ENCODE measurements around the gene SCYGR8. TPM values are rescaled to one million over a fixed set of nuclear protein-coding genes. Genes with fewer than 3 reads are reported as not detected.
"Not testable (repeated sequence)": the region's sequence is repeated elsewhere in the genome, so short reads cannot be mapped to it uniquely, and the experiment has no call there.

Gene SCYGR8, protein sequence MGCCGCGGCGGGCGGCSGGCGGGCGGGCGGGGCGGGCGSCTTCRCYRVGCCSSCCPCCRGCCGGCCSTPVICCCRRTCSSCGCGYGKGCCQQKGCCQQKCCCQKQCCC
- total RNA-seq = not detected in 2 replicates

DNA sequence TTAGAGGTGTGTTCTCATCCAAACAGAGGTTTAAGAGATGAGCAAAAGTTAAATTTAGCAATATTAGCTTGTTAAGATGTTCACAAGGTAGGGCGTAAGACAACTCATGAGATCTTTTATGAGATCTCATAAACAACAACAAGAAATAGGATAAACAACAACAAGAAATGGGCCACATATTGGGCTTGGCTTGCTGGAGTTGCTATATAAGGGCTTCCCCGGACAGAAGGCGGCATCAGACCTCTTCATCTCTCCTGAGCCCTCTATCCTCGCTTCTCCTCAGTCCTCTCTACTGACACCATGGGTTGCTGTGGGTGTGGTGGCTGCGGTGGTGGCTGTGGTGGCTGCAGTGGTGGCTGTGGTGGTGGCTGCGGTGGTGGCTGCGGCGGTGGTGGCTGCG lies at the start of gene SCYGR8:
Gene SCYGR8, plus strand, starts transcription at position 301 of the 400 bp plus-strand sequence. Its CDS starts 0 bp downstream, at position 301.
- no peak for DNase-seq (ENCODE audit: low read depth in 2 of 2)

DNA sequence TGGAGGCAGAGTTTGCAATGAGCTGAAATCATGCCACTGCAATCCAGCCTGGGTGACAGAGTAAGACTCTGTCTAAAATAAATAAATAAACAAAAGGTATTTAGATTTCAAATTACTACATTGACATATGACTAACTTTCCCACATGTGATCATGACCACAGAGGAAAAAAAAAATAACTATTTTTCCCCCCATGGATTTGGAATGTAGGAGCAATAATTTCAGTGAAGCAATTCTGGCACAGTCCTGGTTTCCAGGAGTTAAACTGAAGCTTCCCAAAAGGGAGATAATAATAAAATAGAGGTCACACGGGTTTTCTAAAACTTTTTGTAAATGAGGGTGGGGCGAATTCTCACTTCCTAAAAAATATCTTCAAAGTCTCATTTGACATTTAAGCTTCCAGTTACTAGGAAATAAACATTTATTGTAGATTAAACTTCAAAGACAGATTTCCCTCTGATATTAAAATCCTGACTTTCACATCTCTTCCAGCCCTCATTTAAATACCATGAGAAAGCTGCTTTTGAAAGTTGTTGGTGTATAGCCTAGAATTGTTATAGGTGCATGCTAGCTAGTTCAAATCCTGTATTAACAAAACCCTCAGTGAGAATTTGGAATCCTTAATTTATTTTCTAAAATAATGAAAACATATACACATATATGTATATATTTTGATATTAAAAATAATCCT lies 48.6 kb upstream of the SCYGR8 start:
- DNase-seq (ENCODE audit: low read depth in 2 of 2) = no peak

DNA sequence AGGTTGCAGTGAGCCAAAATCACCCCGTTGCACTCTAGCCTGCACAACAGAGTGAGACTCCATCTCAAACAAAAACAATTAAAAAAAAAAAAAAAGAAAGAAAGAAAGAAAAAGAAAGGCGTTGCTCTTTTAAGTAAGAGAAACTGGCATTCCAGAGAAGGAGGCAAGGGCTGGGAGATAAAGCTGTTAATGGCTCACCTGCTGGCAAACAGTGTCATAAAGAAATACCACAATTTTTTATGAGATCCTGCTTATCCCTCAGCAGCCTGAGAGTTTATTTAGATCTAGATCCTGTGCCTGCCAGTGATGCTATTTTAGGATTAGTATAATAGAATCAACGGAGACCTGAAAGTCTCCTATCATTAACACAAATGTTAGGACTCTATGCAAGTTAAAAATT lies 44.1 kb upstream of the SCYGR8 start:
- DNase-seq (ENCODE audit: low read depth in 2 of 2) = no peak

DNA sequence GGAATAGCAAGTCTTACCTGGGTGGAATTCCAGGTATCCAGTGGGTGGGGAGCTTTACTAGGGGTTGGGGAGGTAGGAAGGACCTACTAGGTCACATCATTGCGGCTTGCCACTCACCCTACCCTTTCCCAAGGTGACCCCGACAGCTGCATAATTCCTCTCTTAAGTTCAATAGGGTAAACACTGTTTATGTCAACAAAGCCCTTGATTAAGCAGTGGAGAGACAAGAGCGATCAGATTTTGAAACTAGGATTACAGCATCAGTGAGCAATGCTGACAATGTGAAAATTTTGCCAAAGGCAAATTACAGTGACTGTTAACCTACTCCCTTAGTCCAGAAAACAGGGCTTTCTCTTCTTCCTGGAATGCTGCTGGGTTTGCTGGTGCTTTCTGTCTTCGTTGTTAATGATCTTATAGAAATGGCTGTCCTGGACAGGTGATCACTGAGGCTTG lies 42.4 kb upstream of the SCYGR8 start:
- no peak for DNase-seq (ENCODE audit: low read depth in 2 of 2)

DNA sequence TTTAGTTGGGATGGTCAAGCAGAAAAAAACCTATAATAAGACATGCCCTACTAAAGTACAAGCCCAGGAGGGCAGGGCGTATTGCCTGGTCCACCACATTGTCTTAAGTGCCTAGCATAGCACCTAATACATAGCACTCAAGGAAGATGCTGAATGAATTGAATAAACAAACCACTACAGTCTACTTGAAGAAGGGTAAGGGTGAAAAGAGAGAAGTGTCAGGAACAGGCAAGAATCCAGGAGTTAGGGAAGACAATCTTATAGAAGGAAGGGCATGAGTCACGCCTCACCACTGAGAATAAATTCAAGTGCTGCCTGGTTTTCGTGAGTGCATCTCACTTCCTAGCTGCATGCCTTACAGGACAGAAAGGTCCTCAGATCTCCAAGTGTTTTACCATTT lies 41.7 kb upstream of the SCYGR8 start:
- DNase-seq (ENCODE audit: low read depth in 2 of 2) = no peak

DNA sequence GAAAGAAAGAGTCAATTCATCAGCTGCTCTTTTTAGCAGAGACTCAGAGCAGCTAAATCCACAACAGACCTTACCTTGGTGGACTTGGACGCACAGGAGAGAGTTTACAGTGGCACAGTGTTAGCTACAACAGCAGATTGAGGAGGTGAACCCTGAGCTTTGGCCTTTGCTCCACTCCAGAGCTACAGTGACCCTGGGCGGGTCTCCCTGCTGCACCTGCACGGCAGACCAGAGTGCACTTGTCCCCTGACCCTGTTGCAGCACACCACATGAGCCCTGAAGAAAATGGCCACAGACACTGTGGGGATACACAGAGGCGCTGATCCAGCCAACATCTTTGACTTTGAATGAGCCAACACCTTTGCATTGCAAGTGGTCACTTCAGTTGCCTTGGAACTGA lies 38.8 kb upstream of the SCYGR8 start:
- DNase-seq (ENCODE audit: low read depth in 2 of 2) = no peak

DNA sequence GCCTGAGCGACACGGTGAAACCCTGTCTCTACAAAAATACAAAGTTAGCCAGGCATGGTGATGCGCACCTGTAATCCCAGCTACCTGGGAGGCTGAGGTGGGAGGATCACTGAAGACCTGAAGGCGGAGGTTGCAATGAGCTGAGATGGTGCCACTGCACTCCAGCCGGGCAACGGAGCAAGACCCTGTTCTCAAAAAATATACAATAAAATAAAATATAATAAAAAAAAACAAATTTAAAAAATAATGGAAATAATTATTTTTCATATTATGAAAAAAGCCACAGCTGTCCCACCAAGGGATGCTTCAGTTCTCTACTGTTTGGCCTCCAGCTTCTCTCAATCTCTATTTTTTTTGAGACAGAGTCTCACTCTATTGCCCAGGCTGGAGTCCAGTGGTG lies 38.3 kb upstream of the SCYGR8 start:
- no peak for DNase-seq (ENCODE audit: low read depth in 2 of 2)

DNA sequence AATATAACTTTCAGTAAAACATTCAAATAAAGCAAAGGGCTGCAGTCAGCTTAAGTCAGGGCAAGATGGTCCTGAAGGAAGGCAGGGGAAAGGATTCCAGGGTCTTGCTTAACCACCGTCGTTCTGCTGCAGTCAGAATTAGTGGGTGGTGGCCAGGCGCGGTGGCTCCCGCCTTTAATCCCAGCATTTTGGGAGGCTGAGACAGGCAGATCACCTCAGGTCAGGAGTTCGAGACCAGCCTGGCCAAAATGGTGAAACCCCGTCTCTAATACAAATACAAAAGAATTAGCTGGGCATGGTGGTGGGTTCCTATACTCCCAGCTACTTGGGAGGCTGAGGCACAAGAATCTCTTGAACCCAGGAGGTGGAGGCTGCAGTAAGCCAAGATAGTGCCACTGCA lies 34.7 kb upstream of the SCYGR8 start:
- no peak for DNase-seq (ENCODE audit: low read depth in 2 of 2)

DNA sequence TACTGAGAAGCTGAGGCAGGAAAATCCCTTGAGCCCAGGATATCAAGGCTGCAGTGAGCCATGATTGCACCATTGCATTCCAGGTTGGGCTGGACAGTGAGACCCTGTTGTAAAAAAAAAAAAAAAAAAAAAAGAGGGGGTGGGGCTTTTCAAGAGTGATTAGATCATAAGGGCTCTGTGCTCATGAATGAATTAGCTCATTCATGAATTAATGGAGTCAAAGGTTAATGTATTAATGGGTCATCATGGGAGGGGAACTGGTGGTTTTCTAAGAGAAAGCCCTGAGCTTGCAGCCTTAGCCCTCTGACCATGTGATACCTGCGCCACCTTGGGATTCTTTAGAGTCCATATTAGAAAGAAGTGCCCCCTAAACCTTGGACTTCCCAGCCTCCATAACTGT lies 32.4 kb upstream of the SCYGR8 start:
- no peak for DNase-seq (ENCODE audit: low read depth in 2 of 2)

DNA sequence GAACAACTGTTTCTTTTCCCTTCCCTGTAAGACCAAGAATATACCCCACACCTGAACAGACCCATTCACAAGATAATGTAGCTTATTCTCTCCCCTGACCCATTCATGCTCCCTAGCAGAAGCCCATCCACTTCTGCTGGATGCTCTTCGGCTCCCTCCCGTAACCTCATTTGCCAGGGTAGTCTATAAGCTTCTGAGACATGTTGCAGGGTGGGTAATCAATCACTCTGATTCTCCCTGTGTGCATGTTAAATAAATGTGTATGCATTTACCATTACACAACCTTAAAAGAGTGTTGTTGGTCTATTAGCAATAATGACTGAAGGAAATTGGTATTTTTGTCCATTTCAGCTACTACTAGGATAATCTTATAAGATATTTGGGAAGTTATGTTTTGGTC lies 29.2 kb upstream of the SCYGR8 start:
- DNase-seq (ENCODE audit: low read depth in 2 of 2) = no peak

DNA sequence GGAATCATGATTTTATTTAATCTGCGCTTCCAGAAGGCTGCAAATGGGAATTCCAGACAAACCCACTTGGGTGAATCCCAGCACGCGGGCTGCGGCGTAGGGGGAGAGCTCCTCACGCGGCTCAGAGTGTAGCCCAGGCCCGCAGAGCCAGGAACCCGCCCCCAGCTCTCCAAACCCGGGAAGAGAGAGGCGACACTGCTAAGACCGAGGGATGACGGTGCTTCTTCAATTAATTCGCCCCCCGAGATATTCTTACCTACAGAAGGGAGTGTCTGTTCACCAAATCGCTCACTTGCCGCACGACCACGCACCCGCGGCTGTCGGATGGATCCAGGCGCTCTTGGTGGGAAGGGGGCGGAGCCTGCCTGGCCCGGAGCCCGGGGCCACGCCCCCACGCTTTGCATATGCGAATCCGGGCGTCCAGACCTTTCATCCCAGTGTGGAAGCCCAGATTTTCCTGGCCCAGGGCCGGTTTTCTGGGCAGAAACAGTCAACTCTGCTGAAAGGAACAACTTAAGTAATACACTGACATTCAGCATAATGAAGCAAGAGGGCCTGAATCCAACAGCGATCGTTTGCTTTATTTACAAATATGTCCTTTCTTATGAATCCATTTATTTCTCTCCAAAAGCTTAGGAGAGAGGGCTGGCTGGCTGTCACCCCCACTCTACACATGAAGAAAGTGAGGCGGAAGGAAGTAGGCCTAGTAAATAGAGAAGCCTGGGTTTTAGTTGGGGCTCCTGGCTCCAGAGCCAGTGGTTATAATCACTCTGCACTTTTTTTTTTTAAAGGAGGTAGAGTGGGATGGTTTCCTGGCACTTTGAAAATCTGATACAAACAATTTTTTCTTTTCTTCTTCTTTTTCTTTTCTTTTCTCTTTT lies 27.8 kb upstream of the SCYGR8 start, which contains the start of gene SLC19A3:
Gene SLC19A3, minus strand, starts transcription at position 342 of the 881 bp plus-strand sequence. CDS start 15,710 bp downstream, outside the sequence.
- peak; percentile 73 to 80 for DNase-seq (ENCODE audit: low read depth in 2 of 2)

DNA sequence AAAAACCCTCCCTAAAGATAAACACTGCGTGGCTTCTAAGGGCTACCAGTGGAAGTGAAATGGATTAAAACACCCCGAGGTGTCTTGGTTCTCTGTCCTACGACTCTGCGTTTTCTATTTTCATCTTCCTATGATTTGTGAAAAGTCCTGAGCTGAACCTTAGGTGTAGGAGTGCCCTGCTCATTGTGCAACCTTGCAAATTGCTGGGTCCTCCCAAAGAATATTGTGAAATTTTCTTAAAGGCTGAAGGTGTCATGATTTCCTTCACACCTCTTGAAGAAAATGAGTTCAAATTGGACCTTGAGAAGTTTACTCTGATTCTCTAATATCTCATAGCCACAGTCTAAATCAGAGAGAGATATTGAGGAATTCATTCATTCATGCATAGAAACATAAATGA lies 26.1 kb upstream of the SCYGR8 start:
- no peak for DNase-seq (ENCODE audit: low read depth in 2 of 2)

DNA sequence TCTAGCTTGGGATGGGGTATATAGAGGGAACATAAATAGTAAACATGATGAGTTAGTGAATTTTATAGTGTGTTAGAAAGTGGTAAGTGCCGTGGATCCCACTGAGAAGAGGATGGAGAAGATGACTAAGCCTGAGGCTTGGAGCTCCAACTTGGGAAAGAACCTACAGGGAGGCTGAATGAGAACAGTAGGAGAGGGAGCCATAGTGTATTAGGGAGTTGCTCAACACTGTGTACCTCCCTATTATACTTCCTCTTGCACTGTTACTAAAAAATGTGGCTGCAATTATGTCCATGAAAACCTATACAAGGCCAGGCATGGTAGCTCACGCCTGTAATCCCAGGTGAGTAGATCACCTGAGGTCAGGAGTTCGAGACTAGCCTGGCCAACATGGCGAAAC lies 25.0 kb upstream of the SCYGR8 start:
- no peak for DNase-seq (ENCODE audit: low read depth in 2 of 2)

DNA sequence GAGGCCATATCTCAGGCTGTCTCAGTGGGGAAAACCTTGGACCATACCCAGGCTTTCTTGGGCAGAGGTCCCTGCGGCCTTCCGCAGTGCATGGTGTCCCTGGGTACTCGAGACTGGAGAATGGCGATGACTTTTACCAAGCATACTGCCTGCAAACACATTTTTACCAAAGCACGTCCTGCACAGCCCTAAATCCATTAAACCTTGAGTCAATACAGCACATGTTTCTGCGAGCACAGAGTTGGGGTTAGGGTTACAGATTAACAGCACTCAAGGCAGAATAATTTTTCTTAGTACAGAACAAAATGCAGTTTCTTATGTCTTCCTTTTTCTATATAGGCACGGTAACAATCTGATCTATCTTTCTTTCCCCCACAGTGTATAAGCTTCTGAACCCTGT lies 22.9 kb upstream of the SCYGR8 start:
- DNase-seq (ENCODE audit: low read depth in 2 of 2) = not testable (repeated sequence)

DNA sequence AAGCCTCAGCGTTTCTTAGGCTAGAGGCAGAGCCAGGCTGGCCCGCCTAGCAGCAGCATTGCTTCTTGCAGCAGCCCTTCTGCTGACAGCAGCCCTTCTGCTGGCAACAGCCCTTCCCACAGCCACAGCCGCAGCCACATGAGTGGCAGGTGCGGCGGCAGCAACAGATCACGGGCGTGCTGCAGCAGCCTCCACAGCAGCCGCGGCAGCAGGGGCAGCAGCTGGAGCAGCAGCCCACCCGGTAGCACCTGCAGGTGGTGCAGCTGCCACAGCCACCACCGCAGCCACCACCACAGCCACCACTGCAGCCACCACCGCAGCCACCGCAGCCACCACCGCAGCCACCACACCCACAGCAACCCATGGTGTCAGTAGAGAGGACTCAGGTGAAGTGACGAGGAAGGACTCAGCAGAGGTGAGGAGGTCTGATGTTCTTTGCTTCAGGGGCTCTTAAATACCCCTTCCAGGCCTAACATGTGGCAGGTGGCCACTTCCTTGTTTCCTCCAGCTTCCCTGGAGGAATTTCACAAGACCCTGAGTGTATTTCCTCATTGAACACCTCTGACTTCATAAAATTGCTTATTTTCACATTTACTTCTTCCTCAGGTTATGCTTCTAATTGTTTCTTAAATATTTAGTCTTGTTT lies 21.2 kb upstream of the SCYGR8 start, which contains the start of gene SCYGR6:
Gene SCYGR6, minus strand, starts transcription at position 364 of the 646 bp plus-strand sequence. Its CDS starts 0 bp downstream, at position 364.
- DNase-seq (ENCODE audit: low read depth in 2 of 2) = no peak

DNA sequence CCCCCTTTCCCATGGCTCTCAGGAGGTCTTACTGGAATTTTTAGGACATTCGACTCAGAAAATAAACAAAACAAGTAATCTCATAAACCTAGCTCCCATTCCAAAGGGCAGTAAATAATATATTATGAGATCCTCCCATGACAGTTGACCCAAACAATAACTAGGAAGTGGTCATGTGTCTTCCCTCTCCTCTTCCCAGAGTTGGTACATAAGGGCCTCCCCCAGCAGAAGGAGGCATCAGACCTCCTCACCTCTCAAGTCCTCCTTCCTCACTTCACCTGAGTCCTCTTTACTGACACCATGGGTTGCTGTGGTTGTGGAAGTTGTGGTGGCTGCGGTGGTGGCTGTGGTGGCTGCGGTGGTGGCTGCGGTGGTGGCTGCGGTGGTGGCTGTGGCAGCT lies 17.7 kb upstream of the SCYGR8 start, which contains the start of gene SCYGR7:
Gene SCYGR7, plus strand, starts transcription at position 301 of the 400 bp plus-strand sequence. Its CDS starts 0 bp downstream, at position 301.
- no peak for DNase-seq (ENCODE audit: low read depth in 2 of 2)

DNA sequence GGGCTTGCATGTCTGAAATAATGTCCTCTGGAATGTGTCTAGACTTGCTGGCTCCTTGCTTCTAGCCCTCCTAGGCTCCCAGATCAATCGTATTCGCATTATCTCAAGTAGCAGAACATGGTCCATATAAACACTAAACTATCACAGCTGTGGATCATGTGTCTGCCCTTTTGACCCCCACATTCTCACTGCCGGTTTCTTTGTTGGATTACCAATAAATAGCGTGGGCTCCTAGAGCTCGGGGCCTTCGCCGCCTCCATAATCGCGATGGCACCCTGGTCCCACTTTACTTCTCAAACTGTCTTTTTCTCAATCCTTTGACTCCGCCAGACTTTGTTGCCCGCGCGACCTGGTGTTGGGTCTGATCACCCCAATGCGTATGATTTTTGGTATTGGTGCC lies 6.3 kb upstream of the SCYGR8 start:
- no peak for DNase-seq (ENCODE audit: low read depth in 2 of 2)

DNA sequence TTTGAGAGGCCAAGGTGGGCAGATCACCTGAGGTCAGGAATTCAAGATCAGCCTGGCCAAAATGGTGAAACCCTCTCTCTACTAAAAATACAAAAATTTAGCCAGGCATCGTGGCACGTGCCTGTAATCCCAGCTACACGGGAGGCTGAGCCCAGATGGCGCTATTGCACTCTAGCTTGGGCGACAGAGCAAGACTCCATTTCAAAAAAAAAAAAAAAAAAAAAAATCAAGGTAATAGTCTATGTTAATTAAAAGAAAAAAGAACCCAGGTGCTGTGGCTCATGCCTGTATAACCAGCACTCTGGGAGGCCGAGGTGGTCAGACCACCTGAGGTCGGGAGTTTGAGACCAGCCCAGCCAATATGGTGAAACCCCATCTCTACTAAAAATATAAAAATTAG lies 5.0 kb upstream of the SCYGR8 start:
- peak; percentile 10 to 25 for DNase-seq (ENCODE audit: low read depth in 2 of 2)

DNA sequence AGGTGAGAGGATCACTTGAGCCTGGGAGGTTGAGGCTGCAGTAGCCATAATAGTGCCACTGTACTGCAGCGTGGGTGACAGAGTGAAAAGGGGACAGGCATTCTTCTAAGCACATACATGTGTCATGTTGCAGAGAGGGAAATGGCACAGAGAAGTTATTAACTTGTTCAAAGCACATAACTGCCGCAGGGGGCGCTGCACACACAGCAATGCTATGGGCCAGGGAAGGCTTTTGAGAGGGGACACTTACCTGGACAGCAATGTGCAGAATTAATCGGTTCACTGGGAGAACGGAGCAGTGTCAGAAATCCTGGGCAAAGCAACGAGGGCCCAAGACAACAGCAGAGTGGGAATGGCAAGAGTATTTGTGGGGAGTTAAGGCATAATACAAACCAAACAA lies 2.4 kb downstream of the SCYGR8 start:
- peak in 1 of 2 donors; percentile 11 for DNase-seq (ENCODE audit: low read depth in 2 of 2)

DNA sequence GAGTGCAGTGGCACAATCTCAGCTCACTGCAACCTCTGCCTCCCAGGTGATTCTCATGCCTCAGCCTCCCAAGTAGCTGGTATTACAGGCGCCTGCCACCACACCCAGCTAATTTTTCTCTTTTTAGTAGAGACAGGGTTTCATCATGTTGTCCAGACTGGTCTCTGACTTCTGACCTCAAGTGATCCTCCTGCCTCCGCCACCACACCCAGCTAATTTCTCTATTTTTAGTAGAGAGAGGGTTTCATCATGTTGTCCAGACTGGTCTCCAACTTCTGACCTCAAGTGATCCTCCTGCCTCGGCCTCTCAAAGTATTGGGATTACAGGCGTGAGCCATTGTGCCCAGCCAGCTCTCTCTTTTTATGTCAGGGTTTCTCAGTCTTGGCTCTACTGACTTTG lies 10.6 kb downstream of the SCYGR8 start:
- not testable (repeated sequence) for DNase-seq (ENCODE audit: low read depth in 2 of 2)

DNA sequence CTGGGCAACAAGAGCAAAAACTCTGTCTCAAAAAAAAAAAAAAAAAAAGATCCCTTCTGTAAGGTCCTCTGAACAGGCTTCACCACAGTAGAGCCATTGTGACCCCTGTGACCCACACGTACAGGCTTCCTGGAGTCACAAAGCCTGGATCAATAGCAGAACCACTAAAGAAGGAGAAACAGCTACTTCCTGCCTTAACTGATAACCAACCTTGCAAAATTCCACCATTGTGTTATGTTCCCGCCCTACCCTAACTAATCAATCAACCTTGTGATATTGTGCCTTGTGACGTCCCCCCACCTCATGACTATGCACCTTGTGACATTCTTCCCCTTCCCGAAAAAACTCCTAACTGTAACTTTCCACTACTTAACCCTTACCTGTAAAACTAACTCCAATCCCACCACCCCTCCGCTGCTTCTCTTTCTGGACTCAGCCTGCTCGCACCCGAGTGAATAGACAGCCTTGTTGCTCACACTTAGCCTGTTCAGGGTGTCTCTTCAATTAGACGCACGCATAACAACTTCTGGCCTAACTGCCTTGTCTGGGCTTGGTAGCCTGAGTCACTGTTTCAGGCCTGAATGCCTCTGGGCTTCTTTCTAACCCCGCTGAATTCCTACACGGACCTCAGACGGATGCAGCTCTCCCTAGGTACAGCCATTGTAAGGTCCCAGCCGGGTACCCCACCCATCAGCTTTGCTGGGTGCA lies 13.9 kb downstream of the SCYGR8 start:
- no peak for DNase-seq (ENCODE audit: low read depth in 2 of 2)
